ENCODE results near the gene RFPL2. TPM values are rescaled to one million over a fixed set of nuclear protein-coding genes. Genes with fewer than 3 reads are reported as not detected.
A peak's percentile ranks its signal among the peaks of the same experiment; 100 is the strongest.
"Not testable (repeated sequence)": the region's sequence is repeated elsewhere in the genome, so short reads cannot be mapped to it uniquely, and the experiment has no call there.

Gene RFPL2
- polyA plus RNA-seq, 5 donors = not detected

DNA sequence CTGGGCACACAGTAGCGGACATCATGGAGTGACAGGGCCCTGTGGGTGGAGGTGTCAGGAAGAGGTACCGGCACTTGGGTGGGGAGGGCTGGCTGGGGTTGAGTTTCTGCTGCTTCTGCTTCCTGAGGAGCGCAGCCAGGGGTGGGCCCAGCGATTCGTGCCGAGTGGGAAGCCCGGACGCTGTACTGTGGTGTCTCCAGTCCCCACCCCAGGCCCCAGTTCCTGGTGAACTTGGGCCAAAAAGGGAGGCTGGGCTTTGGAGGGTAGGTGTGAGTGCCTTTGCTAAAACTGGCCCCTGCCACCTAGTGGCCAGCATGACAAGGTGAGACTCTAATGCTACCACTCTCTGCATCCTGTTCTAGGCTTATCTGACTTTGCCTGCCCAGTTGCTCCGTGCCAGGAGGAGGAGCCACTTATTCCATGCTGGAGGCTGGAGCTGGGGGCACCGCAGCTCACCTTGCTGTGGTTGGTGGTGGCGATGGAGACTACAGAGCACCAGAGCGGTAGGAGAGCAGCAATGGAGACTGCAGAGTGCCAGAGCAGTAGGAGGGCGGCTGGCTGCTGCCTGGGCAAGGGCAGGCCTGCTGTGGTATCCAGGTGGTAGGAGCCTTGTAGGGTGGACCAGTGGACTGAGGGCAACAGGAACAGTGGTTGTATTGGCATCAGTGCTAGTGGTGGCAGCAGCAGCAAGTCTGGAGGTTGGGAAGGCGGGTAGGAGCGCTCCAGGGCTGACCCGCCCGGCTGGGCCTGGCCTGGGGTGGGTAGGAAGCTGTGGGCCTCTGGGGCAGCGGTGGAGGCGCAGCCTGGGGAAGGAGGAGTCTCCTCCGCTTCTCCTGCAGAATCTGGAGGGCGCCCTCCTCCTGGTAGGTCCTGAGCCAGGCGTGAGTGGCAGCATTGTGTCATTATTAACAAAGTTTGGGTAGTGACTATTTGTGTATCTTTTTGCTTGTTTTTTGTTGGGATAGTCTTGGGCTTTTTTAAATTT, 2.2 kb upstream of the RFPL2 start:
- no peak for DNase-seq

DNA sequence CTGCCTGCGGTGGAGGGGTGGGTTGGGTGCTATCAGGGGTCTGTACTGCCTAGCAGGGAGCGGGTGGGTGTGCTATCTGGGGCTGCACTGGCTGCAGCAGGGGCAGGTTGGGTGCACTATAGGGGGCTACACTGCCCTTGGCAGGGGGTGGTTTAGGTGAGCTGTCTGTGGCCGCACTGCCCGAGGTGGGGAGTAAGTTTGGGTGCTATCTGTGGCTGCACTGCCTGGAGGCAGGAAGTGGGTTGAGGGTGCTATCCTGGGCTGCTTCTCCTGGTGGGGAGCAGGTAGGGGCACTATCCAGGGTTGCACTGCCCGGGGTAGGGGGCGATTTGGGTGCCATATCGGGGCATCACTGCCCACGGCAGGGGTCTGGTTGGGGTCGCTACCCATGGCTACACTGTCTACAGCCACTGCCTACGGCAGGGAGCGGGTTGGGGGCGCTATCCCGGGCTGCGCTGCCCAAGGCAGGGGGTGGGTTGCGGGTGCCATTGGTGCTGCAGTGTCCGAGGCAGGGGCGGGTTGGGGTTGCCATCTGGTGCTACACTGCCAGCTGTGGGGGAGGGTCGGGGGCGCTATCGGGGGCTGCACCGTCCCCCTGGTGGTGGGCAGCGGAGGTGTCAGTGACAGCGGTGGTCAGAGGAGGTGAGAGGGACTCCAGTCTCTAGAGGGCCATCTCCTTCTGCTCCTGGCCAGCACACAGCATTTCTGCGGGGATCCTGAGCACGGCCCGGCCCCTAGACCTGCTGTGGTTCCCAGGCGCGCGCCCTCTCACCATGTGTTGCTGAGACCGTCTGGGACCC, 1.3 kb upstream of the RFPL2 start:
- DNase-seq = no peak

GRCh38 chr22:32204040-32204855, 625 bp downstream of the RFPL2 start:
- DNase-seq = no peak

DNA sequence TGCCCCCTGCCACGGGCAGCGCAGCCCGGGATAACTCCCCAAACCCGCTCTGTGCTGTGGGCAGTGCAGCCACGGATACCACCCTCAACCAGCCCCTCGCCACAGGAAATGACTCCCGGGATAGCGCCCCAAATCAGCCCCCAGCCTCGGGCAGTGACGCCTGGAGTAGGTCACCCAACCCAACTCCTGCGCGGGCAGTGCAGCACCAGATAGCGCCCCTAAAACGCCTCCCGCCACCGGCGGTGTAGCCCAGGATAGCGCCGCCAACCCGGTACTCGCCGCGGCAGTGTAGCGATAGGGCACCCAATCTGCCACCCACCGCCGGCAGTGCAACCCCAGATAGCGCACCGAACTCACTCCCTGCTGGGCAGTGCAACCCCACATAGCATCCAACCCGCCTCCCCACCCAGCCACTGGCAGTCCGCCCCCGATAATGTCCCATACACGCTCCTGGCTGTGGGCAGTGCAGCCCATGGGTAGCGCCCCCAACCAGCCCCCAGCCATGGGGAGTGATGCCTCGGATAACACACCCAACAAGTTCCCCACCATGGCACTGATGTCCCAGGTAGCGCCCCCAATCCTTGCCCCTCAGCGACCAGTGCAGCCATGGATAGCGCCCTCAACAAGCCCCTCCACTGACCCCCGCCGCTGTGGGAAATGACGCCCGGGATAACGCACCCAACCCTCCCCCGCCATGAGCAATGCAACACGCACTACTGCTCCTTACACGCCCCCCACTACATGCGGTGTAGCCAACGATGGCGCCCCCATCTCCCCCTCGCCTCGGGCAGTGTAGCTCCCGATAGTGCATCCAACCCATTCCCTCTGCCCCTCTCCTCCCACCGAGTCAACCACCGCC, 1.5 kb downstream of the RFPL2 start:
- DNase-seq = no peak

DNA sequence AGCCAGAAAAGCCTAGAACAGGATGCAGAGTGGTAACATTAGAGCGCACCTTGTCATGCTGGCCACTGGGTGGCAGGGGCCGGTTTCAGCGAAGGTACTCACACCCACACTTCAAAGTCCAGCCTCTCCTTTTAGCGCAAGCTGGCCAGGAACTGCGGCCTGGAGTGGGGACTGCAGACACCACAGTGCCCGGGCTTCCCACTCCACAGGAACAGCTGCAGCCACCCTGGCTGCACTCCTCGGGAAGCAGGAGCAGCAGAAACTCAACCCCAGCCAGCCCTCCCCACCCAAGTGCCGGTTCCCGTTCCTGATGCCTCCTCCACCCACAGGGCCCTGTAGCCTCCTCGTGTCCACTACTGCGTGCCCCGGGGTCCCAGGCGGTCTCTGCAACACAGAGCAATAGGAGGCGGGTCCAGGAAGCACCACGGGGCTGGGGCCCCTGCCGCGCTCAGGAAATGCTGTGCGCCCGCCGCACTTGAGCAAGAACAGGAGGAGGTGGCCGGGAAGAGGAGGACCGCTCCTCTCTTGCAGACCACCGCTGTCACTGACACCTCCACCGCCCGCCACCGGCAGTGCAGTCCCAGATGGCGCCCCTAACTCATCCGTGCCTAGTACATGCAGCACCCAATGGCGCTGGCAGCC, 2.2 kb downstream of the RFPL2 start:
- DNase-seq = peak; percentile 22 to 26

DNA sequence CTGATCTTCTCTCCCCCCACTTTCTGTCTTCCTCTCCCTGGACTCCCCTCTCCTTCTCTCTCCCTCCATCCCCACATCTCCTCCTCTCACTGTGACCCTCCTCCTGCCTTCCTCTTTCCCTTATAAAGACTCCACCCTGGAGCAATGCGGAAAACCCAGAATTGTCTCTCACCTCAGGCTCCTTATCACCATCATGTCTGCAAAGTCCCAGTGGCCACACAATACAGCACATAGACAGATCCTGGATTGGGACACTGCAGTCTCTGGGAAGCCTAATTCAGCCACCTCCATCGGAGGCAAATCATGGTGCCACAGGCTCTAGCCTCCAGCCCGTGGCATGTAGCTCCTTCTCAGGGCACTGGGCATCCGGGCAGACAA, 2.7 kb downstream of the RFPL2 start:
- DNase-seq = no peak

DNA sequence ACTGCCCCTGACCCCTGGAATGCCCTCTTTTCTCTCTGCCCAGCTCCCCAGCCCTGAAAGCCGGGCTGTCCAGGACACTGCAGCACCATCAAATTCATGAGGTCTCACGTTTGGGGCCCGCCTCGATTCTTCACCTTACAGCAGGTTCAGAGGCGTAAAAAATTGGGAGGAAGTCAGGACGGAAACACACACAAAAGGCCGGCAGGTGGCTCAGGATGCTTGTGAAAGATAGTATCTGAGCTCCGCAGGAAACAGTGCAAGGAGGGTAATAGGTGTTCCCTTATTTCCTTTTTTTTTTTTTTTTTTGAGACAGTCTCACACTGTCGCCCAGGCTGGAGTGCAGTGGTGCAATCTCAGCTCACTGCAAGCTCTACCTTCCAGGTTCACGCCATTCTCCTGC, 4.1 kb downstream of the RFPL2 start:
- no peak for DNase-seq

DNA sequence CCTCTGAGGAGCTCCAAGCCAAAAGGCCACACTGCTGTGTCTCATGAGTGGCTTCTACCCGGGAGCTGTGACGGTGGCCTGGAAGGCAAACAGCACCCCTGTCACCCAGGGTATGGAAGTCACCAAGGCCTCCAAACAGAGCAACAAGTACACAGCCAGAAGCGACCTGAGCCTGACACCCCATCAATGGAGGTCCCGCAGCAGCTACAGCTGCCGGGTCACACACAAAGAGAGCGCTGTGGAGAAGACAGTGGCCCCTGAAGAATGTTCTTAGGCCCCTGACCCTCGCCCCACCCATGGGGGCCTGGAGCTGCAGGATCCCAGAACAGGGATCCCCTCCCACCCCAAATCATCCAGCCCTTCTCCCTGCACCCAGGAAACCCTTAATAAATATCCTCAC, 4.9 kb downstream of the RFPL2 start:
- no peak for DNase-seq

GRCh38 chr22:32199341-32199740, 5.5 kb downstream of the RFPL2 start:
- no peak for DNase-seq

DNA sequence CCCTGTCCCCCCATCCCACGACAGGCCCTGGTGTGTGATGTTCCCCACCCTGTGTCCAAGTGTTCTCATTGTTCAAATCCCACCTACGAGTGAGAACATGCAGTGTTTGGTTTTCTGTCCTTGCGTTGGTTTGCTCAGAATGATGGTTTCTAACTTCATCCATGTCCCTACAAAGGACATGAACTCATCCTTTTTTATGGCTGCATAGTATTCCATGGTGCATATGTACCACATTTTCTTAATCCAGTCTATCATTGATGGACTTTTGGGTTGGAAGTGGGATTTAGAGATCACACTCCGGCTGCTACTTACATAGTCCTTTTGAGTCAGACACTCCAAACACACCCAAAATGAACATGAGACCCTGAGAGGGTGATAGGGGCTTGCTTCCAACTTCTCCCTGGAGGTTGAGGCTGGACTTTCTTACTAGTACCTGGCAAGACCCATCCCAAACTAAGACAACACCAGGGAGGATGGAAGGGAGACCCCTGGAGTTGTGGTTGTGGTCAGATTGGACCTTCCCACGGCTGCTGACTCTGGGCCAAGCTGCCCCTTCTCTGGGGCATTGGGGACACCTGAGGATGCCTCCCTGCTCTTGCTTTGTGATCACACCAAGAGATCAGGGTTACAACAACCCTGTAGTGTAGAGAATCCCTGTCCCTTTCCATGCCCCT, 7.2 kb downstream of the RFPL2 start:
- DNase-seq = not testable (repeated sequence)

DNA sequence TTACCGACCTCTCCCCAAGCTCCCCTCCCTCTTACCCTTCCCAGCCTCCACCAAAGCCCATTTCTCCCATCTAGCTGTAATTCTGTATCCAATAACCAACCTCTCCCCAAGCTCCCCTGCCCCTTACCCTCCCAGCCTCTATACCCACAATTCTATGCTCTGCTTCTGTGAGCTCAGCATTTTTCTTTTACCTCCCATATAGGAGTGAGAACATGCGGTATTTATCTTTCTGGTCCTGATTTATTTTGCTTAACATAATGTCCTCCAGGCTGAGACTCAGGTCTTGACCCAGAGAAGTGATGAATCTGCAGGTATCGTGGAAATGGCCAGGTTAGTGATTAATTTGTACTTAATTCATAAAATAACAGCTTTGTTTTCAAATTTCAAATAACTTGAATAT, 9.0 kb downstream of the RFPL2 start:
- DNase-seq = not testable (repeated sequence)

DNA sequence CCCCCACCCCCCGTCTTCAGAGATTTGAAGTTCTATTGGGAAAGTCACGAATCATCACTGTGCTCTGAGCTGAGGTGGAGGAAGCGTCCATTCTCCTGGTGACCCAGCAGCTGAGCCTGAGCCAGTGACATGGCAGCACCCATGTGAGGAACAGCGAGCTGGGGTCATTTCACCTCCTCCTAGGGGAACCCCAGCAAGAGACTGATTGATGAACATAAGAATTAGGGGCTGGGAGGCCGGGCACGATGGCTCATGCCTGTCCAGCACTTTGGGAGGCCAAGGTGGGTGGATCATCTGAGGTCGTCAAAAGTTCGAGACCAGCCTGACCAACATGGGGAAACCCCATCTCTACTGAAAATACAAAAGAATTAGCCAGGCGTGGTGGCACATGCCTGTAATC, 11.5 kb downstream of the RFPL2 start:
- DNase-seq = not testable (repeated sequence)

GRCh38 chr22:32191021-32191420, 13.9 kb downstream of the RFPL2 start:
- not testable (repeated sequence) for DNase-seq

DNA sequence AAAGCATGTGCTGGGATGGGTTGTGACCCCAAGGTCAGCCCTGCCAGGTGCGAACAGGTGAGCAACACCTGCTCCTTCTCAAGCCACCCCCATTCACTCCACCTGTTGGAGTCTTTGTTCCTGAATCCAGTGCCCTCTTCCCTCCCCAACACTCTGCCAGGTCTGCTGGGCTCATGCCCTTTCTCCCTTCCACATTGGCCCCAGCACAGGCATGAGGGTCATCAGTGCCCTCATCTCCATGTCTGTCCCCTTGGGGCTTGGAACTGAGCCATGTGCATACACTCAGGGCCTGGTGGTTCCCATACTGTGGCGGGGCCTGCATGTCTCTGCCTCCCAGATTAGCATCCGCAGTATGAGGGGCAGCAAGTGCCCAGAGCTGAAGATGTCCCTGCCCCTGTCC, 19.1 kb downstream of the RFPL2 start:
- no peak for DNase-seq

GRCh38 chr22:32183625-32184024, 21.2 kb downstream of the RFPL2 start:
- no peak for DNase-seq

GRCh38 chr22:32181043-32181442, 23.8 kb downstream of the RFPL2 start:
- no peak for DNase-seq

DNA sequence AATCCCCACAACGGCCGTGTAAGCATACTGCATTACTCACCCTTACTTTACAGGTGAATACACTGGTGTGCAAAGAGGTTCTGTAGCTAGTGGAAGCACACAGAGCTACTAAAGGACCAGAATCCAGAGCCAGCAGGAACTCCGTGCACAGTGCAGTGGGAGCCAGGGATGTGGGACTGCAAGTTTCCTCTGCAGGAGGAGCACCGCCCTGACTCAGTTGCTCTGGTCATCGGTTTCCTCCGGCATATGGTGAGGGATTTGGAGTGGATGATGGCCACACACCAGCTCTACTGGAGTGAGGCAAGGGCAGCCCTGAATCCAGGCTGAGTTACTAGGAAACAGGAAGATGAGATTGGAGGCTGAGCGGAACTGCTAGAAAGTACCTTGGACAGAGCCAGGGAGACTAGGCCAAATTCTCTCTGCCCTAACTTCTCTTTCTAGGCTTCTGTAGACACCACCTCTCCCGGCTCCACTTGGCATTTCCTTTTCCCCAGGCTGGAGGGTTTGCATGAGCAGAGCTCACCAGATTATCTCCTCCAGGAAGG, 27.6 kb downstream of the RFPL2 start:
- DNase-seq = no peak

DNA sequence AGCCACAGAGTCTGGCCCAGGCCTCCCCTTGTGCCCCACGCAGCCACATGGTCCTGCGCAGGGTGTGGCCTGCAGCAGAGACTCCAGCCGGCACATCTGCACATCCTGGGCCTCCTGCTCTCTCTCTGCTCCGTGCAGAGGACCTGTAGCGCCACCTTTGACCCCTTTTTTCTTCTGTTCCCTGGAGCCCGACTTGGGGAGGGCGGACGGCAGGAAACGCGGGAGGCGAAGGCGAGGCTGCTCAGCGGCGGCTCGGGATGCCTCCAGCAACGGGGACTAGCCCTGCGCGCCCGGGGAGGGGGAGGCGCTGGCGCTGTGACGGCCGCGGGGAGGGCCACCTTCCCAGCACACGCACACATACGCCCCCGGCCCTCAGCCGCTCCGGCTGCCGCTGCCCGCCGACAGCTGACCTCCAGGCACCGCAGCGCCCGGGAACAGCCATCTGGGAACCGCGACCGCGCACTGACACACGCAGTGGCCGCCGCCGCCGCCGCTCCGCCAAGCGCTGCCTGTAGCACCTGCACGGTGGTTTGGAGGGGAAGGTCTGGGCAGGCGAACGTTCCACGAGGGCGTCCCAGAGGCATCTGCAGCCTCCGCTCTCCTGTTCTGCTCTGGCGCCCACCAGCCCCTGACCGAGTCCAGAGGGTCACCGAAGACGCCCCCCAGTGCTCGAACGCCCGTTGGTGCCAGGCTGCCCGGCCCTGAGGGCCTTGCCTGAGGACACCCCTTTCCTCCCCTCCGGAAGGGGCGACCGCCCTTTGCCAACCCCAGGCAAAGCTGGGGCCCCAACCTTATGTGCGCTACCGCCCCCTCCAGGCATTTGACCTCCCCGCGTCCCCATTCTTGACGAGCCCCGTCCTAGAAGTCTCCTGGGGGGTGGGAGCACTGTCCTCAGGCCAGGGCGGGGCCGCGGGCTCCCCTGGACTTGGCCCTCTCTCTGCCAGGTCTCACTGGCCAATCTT, 28.9 kb downstream of the RFPL2 start:
- DNase-seq = no peak
